Measurements from ENCODE around the gene TAF6. TPM values are rescaled to one million over a fixed set of nuclear protein-coding genes. Genes with fewer than 3 reads are reported as not detected.

Gene TAF6
- total and polyA plus RNA-seq, 2 donors (not counting 1 experiment from before 2014, with no cell fraction given) = 16.2 to 41.5 TPM

DNA sequence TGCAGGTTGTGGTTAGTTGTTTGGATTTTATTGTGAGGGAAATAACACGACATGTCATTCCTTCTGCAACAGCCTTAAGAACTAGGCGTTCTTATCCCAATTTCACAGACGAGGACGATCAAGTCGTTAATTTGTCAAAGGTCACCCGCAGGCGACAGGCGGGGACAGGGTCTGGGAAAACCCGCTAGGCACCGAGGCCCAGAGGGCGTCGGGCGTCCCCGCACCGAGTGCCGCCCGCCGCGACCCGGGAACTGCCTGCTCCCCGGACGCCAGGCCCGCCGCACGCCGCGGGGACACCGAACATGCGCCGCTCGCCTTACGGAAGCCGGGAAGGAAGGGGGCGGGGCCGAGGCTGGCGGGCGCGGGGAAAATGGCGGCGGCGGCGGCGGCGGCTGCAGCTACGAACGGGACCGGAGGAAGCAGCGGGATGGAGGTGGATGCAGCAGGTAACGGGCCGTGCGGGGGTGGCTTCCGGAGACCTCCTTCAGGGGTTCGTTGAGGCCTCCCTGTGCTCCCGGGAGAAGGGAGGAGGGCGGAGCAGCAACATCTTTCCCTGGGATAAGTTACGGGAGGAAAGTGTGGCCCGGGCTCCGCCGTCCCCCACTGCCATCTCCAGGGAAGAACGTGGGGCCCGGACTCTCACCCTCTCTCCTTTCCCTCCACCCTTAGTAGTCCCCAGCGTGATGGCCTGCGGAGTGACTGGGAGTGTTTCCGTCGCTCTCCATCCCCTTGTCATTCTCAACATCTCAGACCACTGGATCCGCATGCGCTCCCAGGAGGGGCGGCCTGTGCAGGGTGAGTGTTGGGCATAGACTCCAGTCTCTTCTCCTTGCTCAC lies 30.3 kb downstream of the TAF6 start, which contains the start of gene COPS6:
Gene COPS6, plus strand, starts transcription at position 349 of the 837 bp plus-strand sequence. Its CDS starts 22 bp downstream, at position 371.
- peak; percentile 75 to 81 for DNase-seq (ENCODE audit: low read depth in 2 of 2)
- Histone ChIP-seq H3K79me2 (ENCODE audit: control insufficient read depth, insufficient read depth, low read length) (peaks cover 24% of the 10 kb centered on the region), H3K9ac (ENCODE audit: insufficient read depth, low read length) (peak within 1 kb of the TSS; percentile 86), H3K4me1 (ENCODE audit: control insufficient read depth, extremely low read depth, insufficient read depth, low read length) (peaks cover 28% of the 10 kb centered on the region), H2AFZ (ENCODE audit: low read length) (peak within 1 kb of the TSS; percentile 87), H3K4me2 (ENCODE audit: extremely low read depth, insufficient read depth, low read length) (peak within 1 kb of the TSS; percentile 99), H3K9me3 (ENCODE audit: control insufficient read depth, insufficient read depth, low read depth, low read length) (no peaks in the 10 kb centered on the region), H3K27ac (ENCODE audit: insufficient read depth, low read length) (peak within 1 kb of the TSS; percentile 91), H3K27me3 (ENCODE audit: control insufficient read depth, insufficient read depth, low read length) (no peaks in the 10 kb centered on the region), H3K36me3 (ENCODE audit: control insufficient read depth, insufficient read depth, low read length) (peaks cover 32% of the 10 kb centered on the region), H4K20me1 (ENCODE audit: control insufficient read depth, extremely low read depth, insufficient read depth, low read length) (no peaks in the 10 kb centered on the region), H3K4me3 (replicated peaks in 1 of 4; ENCODE audit: control extremely low read depth in 1 of 4, insufficient read depth in 1 of 4, low read depth in 3 of 4, low read length in 4 of 4) (peak within 1 kb of the TSS; percentile 74 to 93 (median 84))
- TF ChIP-seq, protein P1, sequence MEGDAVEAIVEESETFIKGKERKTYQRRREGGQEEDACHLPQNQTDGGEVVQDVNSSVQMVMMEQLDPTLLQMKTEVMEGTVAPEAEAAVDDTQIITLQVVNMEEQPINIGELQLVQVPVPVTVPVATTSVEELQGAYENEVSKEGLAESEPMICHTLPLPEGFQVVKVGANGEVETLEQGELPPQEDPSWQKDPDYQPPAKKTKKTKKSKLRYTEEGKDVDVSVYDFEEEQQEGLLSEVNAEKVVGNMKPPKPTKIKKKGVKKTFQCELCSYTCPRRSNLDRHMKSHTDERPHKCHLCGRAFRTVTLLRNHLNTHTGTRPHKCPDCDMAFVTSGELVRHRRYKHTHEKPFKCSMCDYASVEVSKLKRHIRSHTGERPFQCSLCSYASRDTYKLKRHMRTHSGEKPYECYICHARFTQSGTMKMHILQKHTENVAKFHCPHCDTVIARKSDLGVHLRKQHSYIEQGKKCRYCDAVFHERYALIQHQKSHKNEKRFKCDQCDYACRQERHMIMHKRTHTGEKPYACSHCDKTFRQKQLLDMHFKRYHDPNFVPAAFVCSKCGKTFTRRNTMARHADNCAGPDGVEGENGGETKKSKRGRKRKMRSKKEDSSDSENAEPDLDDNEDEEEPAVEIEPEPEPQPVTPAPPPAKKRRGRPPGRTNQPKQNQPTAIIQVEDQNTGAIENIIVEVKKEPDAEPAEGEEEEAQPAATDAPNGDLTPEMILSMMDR (conservative IDR thresholded peaks at IDR 0.05 in 1 of 2, IDR thresholded peaks at IDR 0.05 in 1 of 2; ENCODE audit: low read depth in 1 of 2, low read length in 2 of 2) = no peak
- no peak for TF ChIP-seq EZH2 (IDR thresholded peaks at IDR 0.05; ENCODE audit: low read length, missing control alignments)

DNA sequence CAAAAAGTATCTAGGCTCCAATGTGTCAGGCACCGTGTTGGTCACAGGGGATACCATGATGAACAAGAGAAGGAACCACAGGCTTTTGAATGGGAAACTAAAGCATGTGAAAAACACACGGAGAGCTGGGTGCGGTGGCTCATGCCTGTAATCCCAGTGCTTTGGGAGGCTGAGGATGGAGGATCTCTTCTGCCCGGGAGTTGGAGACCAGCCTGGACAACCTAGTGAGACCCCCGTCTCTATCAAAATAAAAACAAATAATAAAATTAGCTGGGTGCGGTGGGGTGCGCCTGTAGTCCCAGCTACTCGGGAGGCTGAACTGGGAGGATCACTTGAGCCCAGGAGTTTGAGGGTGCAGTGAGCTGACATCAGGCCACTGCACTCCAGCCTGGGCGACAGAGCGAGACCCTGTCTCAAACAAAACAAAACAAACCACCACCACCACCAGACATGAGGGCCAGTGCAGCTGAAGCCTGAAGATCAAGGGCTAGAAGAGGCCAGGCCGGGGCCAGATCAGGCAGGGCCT lies 31.0 kb downstream of the TAF6 start:
- H3K79me2 ChIP-seq (ENCODE audit: control insufficient read depth, insufficient read depth, low read length) = peaks cover 23% of the 10 kb centered on the region
- H3K27me3 ChIP-seq (ENCODE audit: control insufficient read depth, insufficient read depth, low read length) = no peaks in the 10 kb centered on the region
- peak overlapping the region; percentile 55 to 93 (median 82) for H3K4me3 ChIP-seq (replicated peaks in 1 of 4; ENCODE audit: control extremely low read depth in 1 of 4, insufficient read depth in 1 of 4, low read depth in 3 of 4, low read length in 4 of 4)
- no peaks in the 10 kb centered on the region for H3K9me3 ChIP-seq (ENCODE audit: control insufficient read depth, insufficient read depth, low read depth, low read length)
- peaks cover 25% of the 10 kb centered on the region for H3K36me3 ChIP-seq (ENCODE audit: control insufficient read depth, insufficient read depth, low read length)
- H2AFZ ChIP-seq (ENCODE audit: low read length) = peak overlapping the region; percentile 55
- H3K4me2 ChIP-seq (ENCODE audit: extremely low read depth, insufficient read depth, low read length) = peak overlapping the region; percentile 92
- peaks cover 28% of the 10 kb centered on the region for H3K4me1 ChIP-seq (ENCODE audit: control insufficient read depth, extremely low read depth, insufficient read depth, low read length)
- H3K9ac ChIP-seq (ENCODE audit: insufficient read depth, low read length) = peak overlapping the region; percentile 86
- TF ChIP-seq EZH2 (IDR thresholded peaks at IDR 0.05; ENCODE audit: low read length, missing control alignments) = no peak
- TF ChIP-seq, protein P1 (conservative IDR thresholded peaks at IDR 0.05 in 1 of 2, IDR thresholded peaks at IDR 0.05 in 1 of 2; ENCODE audit: low read depth in 1 of 2, low read length in 2 of 2) = no peak
- no peak for DNase-seq (ENCODE audit: low read depth in 2 of 2)
- H3K27ac ChIP-seq (ENCODE audit: insufficient read depth, low read length) = peak overlapping the region; percentile 91
- no peaks in the 10 kb centered on the region for H4K20me1 ChIP-seq (ENCODE audit: control insufficient read depth, extremely low read depth, insufficient read depth, low read length)

DNA sequence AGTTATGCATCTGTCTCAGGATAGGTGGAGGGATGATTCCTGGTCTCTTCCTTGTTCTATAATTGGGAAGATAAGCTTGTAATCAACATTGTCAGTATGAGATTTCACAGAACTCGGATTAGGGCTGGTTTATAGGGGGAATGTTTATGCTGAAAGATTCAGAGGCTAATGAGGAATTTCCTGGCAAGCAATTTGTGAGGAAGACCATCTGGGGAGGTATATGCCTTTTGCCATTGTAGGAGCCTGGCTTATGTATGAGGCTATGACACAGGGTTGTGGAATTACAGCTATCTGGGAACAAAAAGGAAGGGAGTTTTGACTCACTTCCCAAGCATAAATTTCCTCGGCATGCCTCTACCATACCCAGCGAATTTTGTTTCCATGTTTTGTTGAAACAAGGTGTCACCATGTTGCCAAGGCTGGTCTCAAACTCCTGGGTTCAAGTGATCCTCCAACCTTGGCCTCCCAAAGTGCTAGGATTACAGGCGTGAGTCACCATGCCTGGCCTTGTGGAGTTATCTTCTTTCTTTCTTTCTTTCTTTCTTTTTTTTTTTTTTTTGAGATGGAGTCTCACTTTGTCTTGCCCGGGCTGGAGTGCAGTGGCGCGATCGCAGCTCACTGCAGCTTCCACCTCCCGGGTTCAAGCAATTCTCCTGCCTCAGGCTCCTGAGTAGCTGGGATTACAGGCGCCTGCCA lies 32.0 kb downstream of the TAF6 start:
- peak overlapping the region in 1 of 4 experiments; percentile 14 for H3K4me3 ChIP-seq (replicated peaks in 1 of 4; ENCODE audit: control extremely low read depth in 1 of 4, insufficient read depth in 1 of 4, low read depth in 3 of 4, low read length in 4 of 4)

More for the DNA sequence above, 32.0 kb downstream of the TAF6 start:
- Histone ChIP-seq H4K20me1 (ENCODE audit: control insufficient read depth, extremely low read depth, insufficient read depth, low read length) (no peaks in the 10 kb centered on the region), H3K9ac (ENCODE audit: insufficient read depth, low read length) (peak overlapping the region; percentile 11), H3K27ac (ENCODE audit: insufficient read depth, low read length) (peak overlapping the region; percentile 91), H3K79me2 (ENCODE audit: control insufficient read depth, insufficient read depth, low read length) (peaks cover 23% of the 10 kb centered on the region), H3K4me1 (ENCODE audit: control insufficient read depth, extremely low read depth, insufficient read depth, low read length) (peaks cover 28% of the 10 kb centered on the region), H3K36me3 (ENCODE audit: control insufficient read depth, insufficient read depth, low read length) (peaks cover 17% of the 10 kb centered on the region), H2AFZ (ENCODE audit: low read length) (no peak overlapping the region), H3K27me3 (ENCODE audit: control insufficient read depth, insufficient read depth, low read length) (no peaks in the 10 kb centered on the region), H3K9me3 (ENCODE audit: control insufficient read depth, insufficient read depth, low read depth, low read length) (no peaks in the 10 kb centered on the region), H3K4me2 (ENCODE audit: extremely low read depth, insufficient read depth, low read length) (peak overlapping the region; percentile 72)
- DNase-seq (ENCODE audit: low read depth in 2 of 2) = peak; percentile 95 to 98
- TF ChIP-seq EZH2 (IDR thresholded peaks at IDR 0.05; ENCODE audit: low read length, missing control alignments) = no peak
- TF ChIP-seq, protein P1 (conservative IDR thresholded peaks at IDR 0.05 in 1 of 2, IDR thresholded peaks at IDR 0.05 in 1 of 2; ENCODE audit: low read depth in 1 of 2, low read length in 2 of 2) = no peak
